A549 (cell line): ENCODE results near the gene THAP7. TPM values are rescaled to one million over a fixed set of nuclear protein-coding genes. Genes with fewer than 3 reads are reported as not detected.

Source experiments
- ATAC-seq, 2 experiments: fragments of 200-7000 bp in 1 of 2; fragments of >200 bp in 1 of 2; cut with Nextera tagmentation in 1 of 2; cut with Tn5 transposase in 1 of 2; 3 replicates each; pipeline versions ENCODE4 v1.8.0 to v1.9.1; 2018 to 2020; ENCODE audit warnings: mild to moderate bottlenecking in 1 of 2, moderate library complexity in 1 of 2
- CTCF ChIA-PET: fragments of 300-600 bp; sonication (Branson Sonifier 250); formaldehyde crosslinking; extraction: SDS; loops from one replicate; lab custom pipeline; 2021; ENCODE audit warnings: antibody characterized with exemption, inconsistent platforms; lab: Yijun Ruan, JAX
- POLR2A ChIA-PET: fragments of 350-600 bp; formaldehyde crosslinking; extraction: SDS; loops from one replicate; lab custom pipeline; 2021; ENCODE audit warnings: antibody characterized with exemption, inconsistent platforms; lab: Yijun Ruan, JAX
- DNase-seq, 2 experiments: peaks; one replicate each; pipeline versions ENCODE4 v3.0.0 to v3.0.0-alpha.2; 2011 to 2016; ENCODE audit warnings: low read depth in 1 of 2, low spot score in 1 of 2
- FAIRE-seq: peaks from 2 replicates; lab custom pipeline; 2011; peaks lifted over from hg19 to GRCh38; lab: Jason Lieb, UNC
- H3K27ac ChIP-seq, 2 experiments: fragments of >200 bp; sonication (Bioruptor Twin); formaldehyde crosslinking; 3 replicates each; pipeline ENCODE4 v1.5.1; 2016 to 2017
- H3K4me1 ChIP-seq: fragments of >200 bp; sonication (Bioruptor Twin); formaldehyde crosslinking; 3 replicates; pipeline ENCODE4 v1.6.1; 2016
- H3K4me2 ChIP-seq: fragments of >200 bp; sonication (Bioruptor Twin); formaldehyde crosslinking; 3 replicates; pipeline ENCODE4 v1.6.1; 2016
- H3K4me3 ChIP-seq: fragments of >200 bp; sonication (Bioruptor Twin); formaldehyde crosslinking; 3 replicates; pipeline ENCODE4 v1.5.1; 2016
- H3K9me3 ChIP-seq: fragments of >200 bp; sonication (Bioruptor Twin); formaldehyde crosslinking; 3 replicates; pipeline ENCODE4 v1.6.1; 2016
- CBX2 ChIP-seq: fragments of 200-600 bp; sonication (generic); IDR thresholded peaks from 2 replicates; pipeline ENCODE4 v1.6.1; 2016; ENCODE audit warnings: low read depth, mild to moderate bottlenecking, borderline replicate concordance
- EHF ChIP-seq: fragments of 250-450 bp; sonication (Bioruptor Pico); IDR thresholded peaks from 2 replicates; pipeline ENCODE4 v1.5.0; 2020; ENCODE audit warnings: mild to moderate bottlenecking
- FOXS1 ChIP-seq: fragments of 250-450 bp; sonication (Bioruptor Pico); IDR thresholded peaks from 2 replicates; pipeline ENCODE4 v1.5.0; 2020; ENCODE audit warnings: mild to moderate bottlenecking, moderate library complexity
- GATA3 ChIP-seq: IDR thresholded peaks from 2 replicates; pipeline ENCODE4 v1.6.1; 2012; ENCODE audit warnings: borderline replicate concordance
- HEYL ChIP-seq: fragments of 250-450 bp; sonication (Bioruptor Pico); IDR thresholded peaks from 2 replicates; pipeline ENCODE4 v1.8.0; 2021; ENCODE audit warnings: mild to moderate bottlenecking, moderate library complexity
- HOXB13 ChIP-seq: fragments of 250-450 bp; sonication (Bioruptor Pico); IDR thresholded peaks from 2 replicates; pipeline ENCODE4 v1.5.0; 2020; ENCODE audit warnings: low read depth, mild to moderate bottlenecking, moderate library complexity
- HOXB5 ChIP-seq: fragments of 250-450 bp; sonication (Bioruptor Pico); IDR thresholded peaks from 2 replicates; pipeline ENCODE4 v1.5.0; 2020; ENCODE audit warnings: mild to moderate bottlenecking, moderate library complexity
- JUN ChIP-seq, 2 experiments: fragments of >200 bp; sonication (Bioruptor Twin); formaldehyde crosslinking; IDR thresholded peaks; 2 replicates in 1 of 2; 3 replicates in 1 of 2; pipeline ENCODE4 v1.6.1; 2016 to 2017
- MYC ChIP-seq: IDR thresholded peaks from 2 replicates; pipeline ENCODE4 v1.6.1; 2012; ENCODE audit warnings: mild to moderate bottlenecking, inconsistent platforms, low read length, improper control_type of control experiment, borderline replicate concordance
- PHF8 ChIP-seq: fragments of 200-600 bp; sonication (generic); IDR thresholded peaks from 2 replicates; pipeline ENCODE4 v1.6.1; 2016; ENCODE audit warnings: low read depth, mild to moderate bottlenecking, antibody characterized with exemption, moderate library complexity, borderline replicate concordance
- POLR2A ChIP-seq: IDR thresholded peaks from 2 replicates; pipeline ENCODE4 v1.6.1; 2012; ENCODE audit warnings: mild to moderate bottlenecking, low read length
- RAD21 ChIP-seq, 2 experiments: fragments of >200 bp in 1 of 2; sonication (Bioruptor Twin) in 1 of 2; formaldehyde crosslinking in 1 of 2; IDR thresholded peaks in 1 of 2; conservative IDR thresholded peaks in 1 of 2; 2 replicates in 1 of 2; 3 replicates in 1 of 2; pipeline ENCODE4 v1.6.1; 2012 to 2018; ENCODE audit warnings: inconsistent platforms in 1 of 2
- TP53 ChIP-seq: fragments of 250-450 bp; sonication (Bioruptor Pico); IDR thresholded peaks from 2 replicates; pipeline ENCODE4 v1.5.0; 2021; ENCODE audit warnings: mild to moderate bottlenecking, moderate library complexity
- ZFP36 ChIP-seq: fragments of 450-650 bp; IDR thresholded peaks from 2 replicates; pipeline ENCODE4 v1.6.1; 2014; ENCODE audit warnings: borderline replicate concordance; ENCODE audit not compliant: partially characterized antibody
- WGBS: methylation state at CpG from one replicate; pipeline ENCODE4 v1.1.6; 2017; ENCODE audit errors: missing lambda C conversion rate; 5-methylcytosine and 5-hydroxymethylcytosine counted together
- polyA plus RNA-seq, 4 experiments: library from polyadenylated mRNA; depleted of rRNA in 3 of 4; stranded (reverse); fragments of >200 nt; fragmentation: RNase III in 1 of 4; extraction: RNeasy Plus Mini Kit Qiagen cat#74134 plus additional on column Dnase treatment in 1 of 4; gene quantifications; 2 replicates in 3 of 4; 3 replicates in 1 of 4; pipeline ENCODE4 v1.2.3, GENCODE V29; 2011 to 2017
- TF ChIP-seq, protein P1 (sequence below): fragments of 250-450 bp; sonication (Bioruptor Pico); IDR thresholded peaks from 2 replicates; pipeline ENCODE4 v1.5.0; 2020; ENCODE audit warnings: low read depth, mild to moderate bottlenecking, moderate library complexity
- TF ChIP-seq, protein P2 (sequence below): IDR thresholded peaks from 2 replicates; pipeline ENCODE4 v1.6.1; 2012
- TF ChIP-seq, protein P3 (sequence below): fragments of 450-650 bp; IDR thresholded peaks from 2 replicates; pipeline ENCODE4 v1.6.1; 2014; ENCODE audit warnings: antibody characterized with exemption
- TF ChIP-seq, protein P4 (sequence below): fragments of >200 bp; sonication (Bioruptor Twin); formaldehyde crosslinking; IDR thresholded peaks from 3 replicates; pipeline ENCODE4 v1.6.1; 2016
- TF ChIP-seq, protein P5 (sequence below): IDR thresholded peaks from 2 replicates; pipeline ENCODE4 v1.6.1; 2012; ENCODE audit warnings: low read depth, borderline replicate concordance
- TF ChIP-seq, protein P6 (sequence below): fragments of >200 bp; sonication (Bioruptor Twin); formaldehyde crosslinking; IDR thresholded peaks from 3 replicates; pipeline ENCODE4 v1.5.1; 2016

Gene THAP7
- polyA plus RNA-seq, 2 of the 4 experiments (the other 2 are of a cell fraction) = 15.9 to 22.7 TPM

DNA sequence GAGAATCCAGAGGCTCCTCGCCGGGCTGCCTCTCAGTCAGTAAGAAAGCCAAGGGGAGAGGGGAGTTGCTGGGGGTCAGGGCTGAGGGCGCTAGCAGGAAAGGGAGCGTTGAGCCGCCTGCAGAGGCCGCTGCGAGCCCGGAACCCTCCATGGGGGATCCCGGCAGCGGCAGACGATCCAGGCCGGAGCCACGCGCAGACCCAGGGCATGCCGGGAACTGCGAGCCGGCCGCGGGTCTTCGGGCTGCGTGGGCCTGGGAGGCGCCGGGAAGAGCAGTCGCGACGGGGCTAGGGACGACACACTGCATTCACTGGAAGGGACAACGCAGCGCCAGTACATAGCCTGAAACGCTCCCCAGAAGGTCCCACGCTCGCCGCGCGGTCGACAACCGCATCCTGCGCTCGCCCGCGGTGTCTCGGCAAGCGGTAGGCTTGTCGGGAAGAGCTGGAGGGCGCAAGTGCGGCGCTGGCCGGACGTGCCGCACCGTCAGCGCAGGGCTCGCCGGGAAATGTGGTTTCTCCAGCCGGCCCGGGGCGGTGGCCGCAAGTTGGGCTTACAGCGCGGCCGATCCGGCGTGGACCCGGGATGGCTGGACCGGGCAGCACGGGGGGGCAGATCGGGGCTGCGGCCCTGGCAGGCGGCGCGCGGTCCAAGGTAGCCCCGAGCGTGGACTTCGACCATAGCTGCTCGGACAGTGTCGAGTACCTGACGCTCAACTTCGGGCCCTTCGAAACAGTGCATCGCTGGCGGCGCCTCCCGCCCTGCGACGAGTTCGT lies 19.9 kb downstream of the THAP7 start, which contains the start of gene LZTR1:
Gene LZTR1 (plus strand): TSS at position 511 of the 776 bp plus-strand sequence. CDS start 75 bp downstream, at position 586.
- TF ChIP-seq, protein P1, sequence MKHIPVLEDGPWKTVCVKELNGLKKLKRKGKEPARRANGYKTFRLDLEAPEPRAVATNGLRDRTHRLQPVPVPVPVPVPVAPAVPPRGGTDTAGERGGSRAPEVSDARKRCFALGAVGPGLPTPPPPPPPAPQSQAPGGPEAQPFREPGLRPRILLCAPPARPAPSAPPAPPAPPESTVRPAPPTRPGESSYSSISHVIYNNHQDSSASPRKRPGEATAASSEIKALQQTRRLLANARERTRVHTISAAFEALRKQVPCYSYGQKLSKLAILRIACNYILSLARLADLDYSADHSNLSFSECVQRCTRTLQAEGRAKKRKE = peak; percentile 83; the same call in 1 of the 2 replicates
- TF ChIP-seq PHF8 = peak; percentile 57
- no peak for TF ChIP-seq CBX2
- TF ChIP-seq GATA3 = 0 out of 2 replicates have a peak, but pooled peaks have one; percentile 9
- peak; percentile 78 for TF ChIP-seq HOXB5 (CRISPR knock-in tag)
- TF ChIP-seq HOXB13 (CRISPR knock-in tag) = peak; percentile 79; the same call in 1 of the 2 replicates
- TF ChIP-seq, protein P2, sequence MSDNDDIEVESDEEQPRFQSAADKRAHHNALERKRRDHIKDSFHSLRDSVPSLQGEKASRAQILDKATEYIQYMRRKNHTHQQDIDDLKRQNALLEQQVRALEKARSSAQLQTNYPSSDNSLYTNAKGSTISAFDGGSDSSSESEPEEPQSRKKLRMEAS = peak; percentile 95
- TF ChIP-seq, protein P3, sequence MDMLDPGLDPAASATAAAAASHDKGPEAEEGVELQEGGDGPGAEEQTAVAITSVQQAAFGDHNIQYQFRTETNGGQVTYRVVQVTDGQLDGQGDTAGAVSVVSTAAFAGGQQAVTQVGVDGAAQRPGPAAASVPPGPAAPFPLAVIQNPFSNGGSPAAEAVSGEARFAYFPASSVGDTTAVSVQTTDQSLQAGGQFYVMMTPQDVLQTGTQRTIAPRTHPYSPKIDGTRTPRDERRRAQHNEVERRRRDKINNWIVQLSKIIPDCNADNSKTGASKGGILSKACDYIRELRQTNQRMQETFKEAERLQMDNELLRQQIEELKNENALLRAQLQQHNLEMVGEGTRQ = no peak
- TF ChIP-seq, protein P4, sequence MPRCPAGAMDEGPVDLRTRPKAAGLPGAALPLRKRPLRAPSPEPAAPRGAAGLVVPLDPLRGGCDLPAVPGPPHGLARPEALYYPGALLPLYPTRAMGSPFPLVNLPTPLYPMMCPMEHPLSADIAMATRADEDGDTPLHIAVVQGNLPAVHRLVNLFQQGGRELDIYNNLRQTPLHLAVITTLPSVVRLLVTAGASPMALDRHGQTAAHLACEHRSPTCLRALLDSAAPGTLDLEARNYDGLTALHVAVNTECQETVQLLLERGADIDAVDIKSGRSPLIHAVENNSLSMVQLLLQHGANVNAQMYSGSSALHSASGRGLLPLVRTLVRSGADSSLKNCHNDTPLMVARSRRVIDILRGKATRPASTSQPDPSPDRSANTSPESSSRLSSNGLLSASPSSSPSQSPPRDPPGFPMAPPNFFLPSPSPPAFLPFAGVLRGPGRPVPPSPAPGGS = peak; percentile 73; the same call in 2 of the 3 replicates
- no peak for TF ChIP-seq FOXS1 (CRISPR knock-in tag)
- peak; percentile 92 for TF ChIP-seq POLR2A
- TF ChIP-seq, protein P5, sequence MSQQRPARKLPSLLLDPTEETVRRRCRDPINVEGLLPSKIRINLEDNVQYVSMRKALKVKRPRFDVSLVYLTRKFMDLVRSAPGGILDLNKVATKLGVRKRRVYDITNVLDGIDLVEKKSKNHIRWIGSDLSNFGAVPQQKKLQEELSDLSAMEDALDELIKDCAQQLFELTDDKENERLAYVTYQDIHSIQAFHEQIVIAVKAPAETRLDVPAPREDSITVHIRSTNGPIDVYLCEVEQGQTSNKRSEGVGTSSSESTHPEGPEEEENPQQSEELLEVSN = peak; percentile 85
- TF ChIP-seq TP53 (CRISPR knock-in tag) = 0 out of 2 replicates have a peak, but pooled peaks have one; percentile 15
- TF ChIP-seq ZFP36 = no peak
- TF ChIP-seq JUN (IDR thresholded peaks at IDR 0.05) = peak; percentile 21 to 91; a peak in 3 of 5 replicates
- peak; percentile 8 to 23; a peak in 3 of 5 replicates for TF ChIP-seq RAD21 (conservative IDR thresholded peaks at IDR 0.05 in 1 of 2, IDR thresholded peaks at IDR 0.05 in 1 of 2)
- TF ChIP-seq MYC = peak; percentile 61; the same call in 1 of the 2 replicates
- TF ChIP-seq, protein P6, sequence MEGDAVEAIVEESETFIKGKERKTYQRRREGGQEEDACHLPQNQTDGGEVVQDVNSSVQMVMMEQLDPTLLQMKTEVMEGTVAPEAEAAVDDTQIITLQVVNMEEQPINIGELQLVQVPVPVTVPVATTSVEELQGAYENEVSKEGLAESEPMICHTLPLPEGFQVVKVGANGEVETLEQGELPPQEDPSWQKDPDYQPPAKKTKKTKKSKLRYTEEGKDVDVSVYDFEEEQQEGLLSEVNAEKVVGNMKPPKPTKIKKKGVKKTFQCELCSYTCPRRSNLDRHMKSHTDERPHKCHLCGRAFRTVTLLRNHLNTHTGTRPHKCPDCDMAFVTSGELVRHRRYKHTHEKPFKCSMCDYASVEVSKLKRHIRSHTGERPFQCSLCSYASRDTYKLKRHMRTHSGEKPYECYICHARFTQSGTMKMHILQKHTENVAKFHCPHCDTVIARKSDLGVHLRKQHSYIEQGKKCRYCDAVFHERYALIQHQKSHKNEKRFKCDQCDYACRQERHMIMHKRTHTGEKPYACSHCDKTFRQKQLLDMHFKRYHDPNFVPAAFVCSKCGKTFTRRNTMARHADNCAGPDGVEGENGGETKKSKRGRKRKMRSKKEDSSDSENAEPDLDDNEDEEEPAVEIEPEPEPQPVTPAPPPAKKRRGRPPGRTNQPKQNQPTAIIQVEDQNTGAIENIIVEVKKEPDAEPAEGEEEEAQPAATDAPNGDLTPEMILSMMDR = peak; percentile 32; the same call in 1 of the 3 replicates
- 0 out of 2 replicates have a peak, but pooled peaks have one; percentile 48 for TF ChIP-seq EHF (CRISPR knock-in tag)
- no peak for TF ChIP-seq HEYL (CRISPR knock-in tag)
- CTCF ChIA-PET = interaction anchor here (0.7 to 2.7 kb wide), 13 partner anchors 10 to 178 kb away, joined by 3 to 10 read pairs (median 4); partner anchors contain the start of gene AIFM3
- Histone ChIP-seq H3K4me1 (peaks cover 11% of the 10 kb centered on the region; the same call in 2 of the 3 replicates), H3K4me3 (peak within 1 kb of the TSS; percentile 73), H3K9me3 (peaks cover 8% of the 10 kb centered on the region; the same call in 1 of the 3 replicates), H3K27ac (peak within 1 kb of the TSS; percentile 92 to 97), H3K4me2 (peak within 1 kb of the TSS; percentile 90)
- DNase-seq (peak; percentile 55 to 75), ATAC-seq (peak; percentile 91 to 96), FAIRE-seq (no peak)
- under 1% methylated on average over 23 of the region's 87 CpGs for WGBS
- POLR2A ChIA-PET = interaction anchor here (0.5 to 3.7 kb wide), 21 partner anchors 8 to 188 kb away, joined by 3 to 22 read pairs (median 4); partner anchors contain the start of genes LRRC74B and THAP7
